HepG2 (cell line): Measurements from ENCODE around the gene ARFGEF3. TPM values are rescaled to one million over a fixed set of nuclear protein-coding genes. Genes with fewer than 3 reads are reported as not detected.
A peak's percentile ranks its signal among the peaks of the same experiment; 100 is the strongest.

Experiments
- BHLHE40 ChIP-seq: IDR thresholded peaks from 2 replicates; pipeline ENCODE4 v1.6.1; 2011; ENCODE audit warnings: low read length, improper control_type of control experiment
- CREB1 ChIP-seq, 2 experiments: fragments of 450-650 bp in 1 of 2; IDR thresholded peaks; 2 replicates each; pipeline ENCODE4 v1.6.1; 2016 to 2017; ENCODE audit warnings: control low read depth in 1 of 2, mild to moderate bottlenecking in 1 of 2, missing compliant biosample characterization in 1 of 2, missing genetic modification characterization in 1 of 2
- IKZF4 ChIP-seq: sonication (generic); formaldehyde crosslinking; IDR thresholded peaks from 2 replicates; pipeline ENCODE4 v1.5.1; 2020; ENCODE audit warnings: borderline replicate concordance, mild to moderate bottlenecking, low read depth, missing genetic modification reagents; ENCODE audit errors: not compliant biosample characterization
- MTA1 ChIP-seq: sonication (generic); formaldehyde crosslinking; IDR thresholded peaks from 2 replicates; pipeline ENCODE4 v1.4.0; 2020; ENCODE audit warnings: missing genetic modification reagents, mild to moderate bottlenecking, borderline replicate concordance
- MXD4 ChIP-seq: IDR thresholded peaks from 2 replicates; pipeline ENCODE4 v1.6.1; 2016; ENCODE audit warnings: mild to moderate bottlenecking, missing biosample characterization, missing genetic modification reagents
- NFIB ChIP-seq: sonication (generic); formaldehyde crosslinking; IDR thresholded peaks from 2 replicates; pipeline ENCODE4 v1.9.0; 2021; ENCODE audit warnings: missing genetic modification reagents, mild to moderate bottlenecking, borderline replicate concordance
- PHF21A ChIP-seq: sonication (generic); formaldehyde crosslinking; IDR thresholded peaks from 2 replicates; pipeline ENCODE4 v1.5.0; 2020; ENCODE audit warnings: mild to moderate bottlenecking, missing genetic modification reagents
- PRDM10 ChIP-seq: sonication (generic); formaldehyde crosslinking; IDR thresholded peaks from 2 replicates; pipeline ENCODE4 v1.4.0; 2020; ENCODE audit warnings: low read depth, missing genetic modification reagents
- ZNF121 ChIP-seq: sonication (generic); formaldehyde crosslinking; IDR thresholded peaks from 2 replicates; pipeline ENCODE4 v1.5.0; 2020; ENCODE audit warnings: mild to moderate bottlenecking, missing genetic modification reagents
- ZNF556 ChIP-seq: sonication (generic); formaldehyde crosslinking; IDR thresholded peaks from 2 replicates; pipeline ENCODE4 v1.4.0; 2020; ENCODE audit warnings: mild to moderate bottlenecking, missing genetic modification reagents, borderline replicate concordance
- ZNF605 ChIP-seq: sonication (generic); formaldehyde crosslinking; IDR thresholded peaks from 2 replicates; pipeline ENCODE4 v1.8.0; 2022; ENCODE audit warnings: mild to moderate bottlenecking, missing genetic modification reagents
- ZNF672 ChIP-seq: sonication (generic); formaldehyde crosslinking; IDR thresholded peaks from 2 replicates; pipeline ENCODE4 v1.8.1; 2022; ENCODE audit warnings: missing genetic modification reagents
- polyA plus RNA-seq, 8 experiments: library from polyadenylated mRNA; depleted of rRNA in 3 of 8; stranded (reverse) in 7 of 8; unstranded in 1 of 8; fragments of >200 nt; fragmentation: Illumina TruSeq in 4 of 8; extraction: Trizol in 4 of 8; gene quantifications; 2 replicates each; pipeline versions ENCODE4 v1.2.1 to v1.2.3, GENCODE V29; 2011 to 2016; ENCODE audit warnings: low read depth in 4 of 8, missing spikeins in 1 of 8, mixed read lengths in 1 of 8; ENCODE audit not compliant: insufficient read depth in 1 of 8
- total RNA-seq, 5 experiments: library from RNA; depleted of rRNA; stranded (reverse); fragments of >200 nt; fragmentation: Illumina TruSeq; extraction: Trizol; gene quantifications; 2 replicates each; pipeline ENCODE4 v1.2.3, GENCODE V29; 2016; ENCODE audit warnings: low read depth in 1 of 5

The ARFGEF3 gene
- total and polyA plus RNA-seq, 2 of the 13 experiments (the other 11 are each of a cell fraction or from before 2014, with no cell fraction given) = 0.60 to 2.6 TPM

- TF ChIP-seq ZNF605 (CRISPR knock-in tag) (peak; percentile 87), NFIB (0 out of 2 replicates have a peak, but pooled peaks have one; percentile 12), BHLHE40 (no peak), MXD4 (no peak), ZNF121 (CRISPR knock-in tag) (no peak), PRDM10 (CRISPR knock-in tag) (0 out of 2 replicates have a peak, but pooled peaks have one; percentile 8), MTA1 (CRISPR knock-in tag) (no peak), ZNF556 (CRISPR knock-in tag) (no peak), IKZF4 (no peak), ZNF672 (no peak), CREB1 (IDR thresholded peaks at IDR 0.05) (no peak), CREB1 (CRISPR knock-in tag; IDR thresholded peaks at IDR 0.05) (no peak), PHF21A (CRISPR knock-in tag) (no peak)
These were observed 65.1 kb downstream of the ARFGEF3 start (continued) for GRCh38 chr6:138226700-138227315.
